Mesenchymal stem cell (in vitro differentiated cells and primary cell): ENCODE results near the gene EHD4.

Source experiments
- DNase-seq: peaks from one replicate; pipeline ENCODE4 v3.0.0-alpha.2; 2013
- H2AFZ ChIP-seq: one replicate; pipeline ENCODE4 v1.6.1; 2013; ENCODE audit warnings: low read depth, mild to moderate bottlenecking, control low read depth, inconsistent platforms, low read length, moderate library complexity
- H2AK5ac ChIP-seq: 2 replicates; pipeline ENCODE4 v1.6.1; 2013; ENCODE audit warnings: low read length, moderate library complexity, mild to moderate bottlenecking, inconsistent platforms; ENCODE audit not compliant: severe bottlenecking
- H2BK120ac ChIP-seq: one replicate; pipeline ENCODE4 v1.6.1; 2013; ENCODE audit warnings: low read depth, mild to moderate bottlenecking, inconsistent platforms, low read length, moderate library complexity
- H2BK12ac ChIP-seq, 2 experiments: one replicate each; pipeline ENCODE4 v1.6.1; 2013; ENCODE audit warnings: inconsistent platforms in 2 of 2, low read length in 2 of 2, mild to moderate bottlenecking in 2 of 2, moderate library complexity in 2 of 2, control low read depth in 1 of 2
- H2BK15ac ChIP-seq: one replicate; pipeline ENCODE4 v1.6.1; 2013; ENCODE audit warnings: mild to moderate bottlenecking, low read depth, inconsistent platforms; ENCODE audit not compliant: poor library complexity, severe bottlenecking
- H2BK5ac ChIP-seq: 2 replicates; pipeline ENCODE4 v1.6.1; 2013; ENCODE audit warnings: low read depth, mild to moderate bottlenecking, low read length, control low read depth, inconsistent platforms; ENCODE audit not compliant: poor library complexity, severe bottlenecking
- H3K14ac ChIP-seq, 2 experiments: one replicate each; pipeline ENCODE4 v1.6.1; 2013; ENCODE audit warnings: inconsistent platforms in 2 of 2, low read length in 2 of 2, control low read depth in 1 of 2, mild to moderate bottlenecking in 1 of 2, moderate library complexity in 1 of 2
- H3K18ac ChIP-seq, 2 experiments: one replicate each; pipeline ENCODE4 v1.6.1; 2013; ENCODE audit warnings: inconsistent platforms in 2 of 2, low read length in 2 of 2, control low read depth in 1 of 2, low read depth in 1 of 2, mild to moderate bottlenecking in 1 of 2
- H3K23ac ChIP-seq, 2 experiments: one replicate each; pipeline ENCODE4 v1.6.1; 2013; ENCODE audit warnings: inconsistent platforms in 2 of 2, low read length in 2 of 2, mild to moderate bottlenecking in 2 of 2, moderate library complexity in 2 of 2, control low read depth in 1 of 2
- H3K27ac ChIP-seq: 2 replicates; pipeline ENCODE4 v1.5.1; 2013; ENCODE audit warnings: mild to moderate bottlenecking, moderate library complexity, low read length, control low read depth, inconsistent platforms; ENCODE audit not compliant: poor library complexity, severe bottlenecking
- H3K27me3 ChIP-seq, 2 experiments: 2 replicates each; pipeline versions ENCODE4 v1.6.1 to v1.7.0; 2013; ENCODE audit warnings: low read length in 2 of 2, mild to moderate bottlenecking in 2 of 2, moderate library complexity in 2 of 2, control low read depth in 1 of 2, inconsistent platforms in 1 of 2; ENCODE audit not compliant: control insufficient read depth in 1 of 2, insufficient read depth in 1 of 2
- H3K36me3 ChIP-seq, 2 experiments: 2 replicates each; pipeline versions ENCODE4 v1.6.1 to v1.7.0; 2013; ENCODE audit warnings: low read length in 2 of 2, control low read depth in 1 of 2, inconsistent platforms in 1 of 2, low read depth in 1 of 2, mild to moderate bottlenecking in 1 of 2; ENCODE audit not compliant: insufficient read depth in 2 of 2, control insufficient read depth in 1 of 2
- H3K4ac ChIP-seq, 2 experiments: one replicate each; pipeline ENCODE4 v1.6.1; 2013; ENCODE audit warnings: inconsistent platforms in 2 of 2, low read length in 2 of 2, mild to moderate bottlenecking in 2 of 2, moderate library complexity in 2 of 2, control low read depth in 1 of 2, low read depth in 1 of 2
- H3K4me1 ChIP-seq: 2 replicates; pipeline ENCODE4 v1.6.1; 2013; ENCODE audit warnings: low read depth, low read length, control low read depth; ENCODE audit not compliant: control insufficient read depth, insufficient read depth
- H3K4me2 ChIP-seq: 2 replicates; pipeline ENCODE4 v1.6.1; 2013; ENCODE audit warnings: low read length, mild to moderate bottlenecking, inconsistent platforms; ENCODE audit not compliant: poor library complexity, severe bottlenecking
- H3K4me3 ChIP-seq, 2 experiments: 2 replicates each; pipeline versions ENCODE4 v1.5.1 to v1.7.0; 2013; ENCODE audit warnings: low read length in 2 of 2, mild to moderate bottlenecking in 2 of 2, control low read depth in 1 of 2, low read depth in 1 of 2; ENCODE audit not compliant: insufficient read depth in 1 of 2
- H3K79me1 ChIP-seq: replicated peaks from 2 replicates; pipeline ENCODE4 v1.6.1; 2013; ENCODE audit warnings: mild to moderate bottlenecking, control low read depth, low read length, inconsistent platforms; ENCODE audit not compliant: poor library complexity, severe bottlenecking
- H3K9ac ChIP-seq: 2 replicates; pipeline ENCODE4 v1.7.0; 2013; ENCODE audit warnings: mild to moderate bottlenecking, low read length, moderate library complexity
- H3K9me3 ChIP-seq: 2 replicates; pipeline ENCODE4 v1.7.0; 2013; ENCODE audit warnings: mild to moderate bottlenecking, low read length; ENCODE audit not compliant: control insufficient read depth
- H4K8ac ChIP-seq: one replicate; pipeline ENCODE4 v1.6.1; 2013; ENCODE audit warnings: inconsistent platforms, mild to moderate bottlenecking, low read length, moderate library complexity
- H4K91ac ChIP-seq: one replicate; pipeline ENCODE4 v1.6.1; 2013; ENCODE audit warnings: mild to moderate bottlenecking, low read length, inconsistent platforms
- WGBS: methylation state at CpG from one replicate; pipeline ENCODE4 v1.1.7; 2013; ENCODE audit warnings: mixed read lengths; 5-methylcytosine and 5-hydroxymethylcytosine counted together

The EHD4 gene

DNA sequence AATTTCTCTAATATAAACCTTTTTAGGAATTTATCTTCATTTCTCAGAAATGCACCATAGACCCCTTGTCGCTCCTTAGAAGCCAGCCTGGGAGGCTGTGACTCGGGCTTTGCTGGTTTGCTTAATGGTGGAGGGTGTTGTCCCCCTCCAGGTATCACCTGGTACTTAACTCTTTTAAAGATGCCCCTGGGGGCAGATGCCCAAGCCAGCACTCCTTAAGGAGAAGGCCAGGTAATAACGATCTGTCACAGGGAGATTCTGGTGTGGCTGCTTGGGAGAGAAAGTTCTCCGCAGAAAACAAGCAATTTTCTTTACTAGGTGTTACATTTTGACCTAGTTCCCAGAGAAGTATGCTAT is 22.3 kb downstream of the EHD4 start:
- H3K9me3 ChIP-seq = no peaks in the 10 kb centered on the region

DNA sequence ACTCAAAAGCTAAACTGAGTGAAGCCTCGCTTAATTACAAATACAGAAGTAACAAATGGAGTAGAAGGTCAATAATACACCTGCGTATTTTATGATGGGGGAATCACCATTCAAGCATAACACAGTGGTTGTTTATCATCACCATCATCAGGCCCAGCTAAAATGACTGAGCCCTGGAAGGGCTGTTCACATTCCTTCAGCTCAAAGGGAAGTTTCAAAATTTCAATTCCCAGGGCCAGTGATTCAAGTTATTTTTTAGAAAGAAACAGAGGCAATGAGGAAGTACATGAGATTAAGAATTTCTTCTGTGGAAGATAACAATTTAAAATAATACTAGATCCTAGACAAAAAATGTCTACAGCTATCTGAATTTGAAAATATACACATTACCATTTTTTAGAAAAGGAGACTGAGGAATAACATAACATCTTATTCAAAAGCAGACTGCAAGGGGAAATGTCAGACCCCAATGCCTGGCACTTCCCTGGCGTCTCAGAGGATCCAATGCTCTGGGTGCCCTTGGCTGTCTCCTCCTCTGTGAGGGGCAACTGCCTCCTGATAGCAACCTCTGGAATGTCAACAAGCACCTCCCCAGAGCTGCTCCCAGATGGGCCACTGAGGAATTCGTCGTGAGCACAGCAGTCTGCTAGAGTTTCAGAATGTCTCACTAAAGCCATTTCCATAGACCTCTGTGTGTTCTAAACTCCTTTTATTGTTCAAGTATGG is 22.8 kb downstream of the EHD4 start:
- H2BK5ac ChIP-seq = no peak overlapping the region
- H3K4me1 ChIP-seq = peaks cover 39% of the 10 kb centered on the region
- peak overlapping the region; percentile 91 for H2AK5ac ChIP-seq
- 82% methylated on average over 3 of the region's 5 CpGs for WGBS
- H3K4me2 ChIP-seq = peak overlapping the region; percentile 38
- peak overlapping the region in 1 of 2 experiments; percentile 9 for H3K4me3 ChIP-seq
- peak overlapping the region; percentile 51 for H4K8ac ChIP-seq
- no peaks in the 10 kb centered on the region for H3K9me3 ChIP-seq
- H3K18ac ChIP-seq = no peak overlapping the region
- no peak overlapping the region for H2BK15ac ChIP-seq
- peaks cover 14% of the 10 kb centered on the region for H3K79me1 ChIP-seq
- peaks cover 20 to 36% of the 10 kb centered on the region in 2 experiments for H3K36me3 ChIP-seq
- no peak overlapping the region for H3K4ac ChIP-seq
- H3K23ac ChIP-seq = no peak overlapping the region
- DNase-seq = no peak
- H2AFZ ChIP-seq = no peak overlapping the region
- H4K91ac ChIP-seq = no peak overlapping the region
- H2BK12ac ChIP-seq = no peak overlapping the region
- no peaks in the 10 kb centered on the region for H3K27me3 ChIP-seq
- peak overlapping the region; percentile 81 for H3K27ac ChIP-seq
- no peak overlapping the region for H3K14ac ChIP-seq
- no peak overlapping the region for H2BK120ac ChIP-seq
- peak overlapping the region; percentile 52 for H3K9ac ChIP-seq

More for the DNA sequence above, 22.3 kb downstream of the EHD4 start:
- H2AK5ac ChIP-seq = peak overlapping the region; percentile 72
- H3K23ac ChIP-seq = no peak overlapping the region
- no peak overlapping the region for H3K4ac ChIP-seq
- peak overlapping the region; percentile 45 for H2BK120ac ChIP-seq
- no peak overlapping the region for H4K8ac ChIP-seq
- peak overlapping the region; percentile 52 for H3K9ac ChIP-seq
- no peak overlapping the region for H2BK15ac ChIP-seq
- H3K4me2 ChIP-seq = no peak overlapping the region
- 93% methylated on average over 4 of the region's 4 CpGs for WGBS
- peaks cover 20 to 37% of the 10 kb centered on the region in 2 experiments for H3K36me3 ChIP-seq
- no peak overlapping the region for H3K4me3 ChIP-seq
- H4K91ac ChIP-seq = no peak overlapping the region
- no peak overlapping the region for H2AFZ ChIP-seq
- no peak overlapping the region for H3K14ac ChIP-seq
- H3K18ac ChIP-seq = peak overlapping the region; percentile 14 to 16
- no peak for DNase-seq
- no peak overlapping the region for H2BK12ac ChIP-seq
- peak overlapping the region; percentile 81 for H3K27ac ChIP-seq
- H3K79me1 ChIP-seq = peaks cover 14% of the 10 kb centered on the region
- H3K4me1 ChIP-seq = peaks cover 38% of the 10 kb centered on the region
- no peaks in the 10 kb centered on the region for H3K27me3 ChIP-seq
- H2BK5ac ChIP-seq = peak overlapping the region; percentile 20

DNA sequence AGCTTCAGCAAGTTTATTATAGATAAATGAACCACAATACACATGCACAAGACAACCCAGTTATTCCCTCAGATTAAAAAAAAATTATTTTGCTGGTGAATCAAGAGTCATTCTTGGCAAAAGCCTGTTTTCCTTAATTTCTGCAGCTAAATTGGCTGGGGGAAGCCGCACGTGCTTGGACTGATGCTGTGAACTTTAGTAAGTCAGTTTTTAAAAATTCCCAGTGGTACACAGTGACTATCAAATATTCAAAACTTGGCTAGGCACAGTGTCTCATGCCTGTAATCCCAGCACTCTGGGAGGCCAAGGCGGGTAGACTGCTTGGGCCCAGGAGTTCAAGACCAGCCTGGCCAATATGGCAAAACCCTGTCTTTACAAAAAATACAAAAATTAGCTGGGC is 23.9 kb downstream of the EHD4 start:
- H3K9ac ChIP-seq = no peak overlapping the region
- peaks cover 43% of the 10 kb centered on the region for H3K4me1 ChIP-seq
- H3K23ac ChIP-seq = no peak overlapping the region
- H3K27ac ChIP-seq = peak overlapping the region; percentile 22
- H4K8ac ChIP-seq = no peak overlapping the region
- no peak overlapping the region for H2BK12ac ChIP-seq
- no peak overlapping the region for H4K91ac ChIP-seq
- no peak overlapping the region for H3K4me2 ChIP-seq
- no peak overlapping the region for H2BK5ac ChIP-seq
- no peaks in the 10 kb centered on the region for H3K27me3 ChIP-seq
- no peaks in the 10 kb centered on the region for H3K9me3 ChIP-seq
- peak overlapping the region; percentile 79 for H2AK5ac ChIP-seq
- no peak overlapping the region for H3K4ac ChIP-seq
- no peak overlapping the region for H3K14ac ChIP-seq
- H3K4me3 ChIP-seq = no peak overlapping the region
- WGBS = 96% methylated on average over 3 of the region's 3 CpGs
- H3K36me3 ChIP-seq = peaks cover 16 to 33% of the 10 kb centered on the region in 2 experiments
- H3K79me1 ChIP-seq = peaks cover 13% of the 10 kb centered on the region
- DNase-seq = no peak
- H2BK120ac ChIP-seq = no peak overlapping the region
- H2BK15ac ChIP-seq = no peak overlapping the region
- H3K18ac ChIP-seq = no peak overlapping the region
- H2AFZ ChIP-seq = no peak overlapping the region

DNA sequence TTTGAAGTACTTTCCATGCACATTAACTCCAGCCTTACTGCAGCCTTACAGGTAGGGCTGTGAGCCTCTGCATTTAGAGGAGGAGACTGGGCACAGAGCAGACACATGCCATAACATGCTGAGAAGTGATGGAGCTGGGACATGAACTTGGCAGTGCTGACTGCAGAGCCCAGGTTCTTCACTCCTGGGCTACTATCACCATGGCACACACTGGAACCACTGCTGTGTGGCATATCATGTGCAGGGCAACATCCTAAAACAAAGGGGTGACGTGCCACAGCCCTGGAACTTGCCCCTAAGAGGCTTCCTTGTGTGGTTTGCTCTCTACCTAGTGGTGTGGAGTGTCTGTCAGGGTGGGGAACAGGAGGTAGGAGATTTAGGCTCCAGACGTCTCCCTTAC is 25.4 kb downstream of the EHD4 start:
- peak overlapping the region in 1 of 2 experiments; percentile 3 for H3K18ac ChIP-seq
- H3K4me3 ChIP-seq = no peak overlapping the region
- H2BK15ac ChIP-seq = no peak overlapping the region
- H3K4me2 ChIP-seq = no peak overlapping the region
- H3K4ac ChIP-seq = peak overlapping the region in 1 of 2 experiments; percentile 5
- peak overlapping the region; percentile 93 for H2AK5ac ChIP-seq
- H2BK12ac ChIP-seq = peak overlapping the region; percentile 1 to 27
- H3K79me1 ChIP-seq = peaks cover 5% of the 10 kb centered on the region
- no peak overlapping the region for H2AFZ ChIP-seq
- DNase-seq = no peak
- peaks cover 5 to 30% of the 10 kb centered on the region in 2 experiments for H3K36me3 ChIP-seq
- peak overlapping the region; percentile 40 for H3K27ac ChIP-seq
- H3K14ac ChIP-seq = peak overlapping the region in 1 of 2 experiments; percentile 35
- no peaks in the 10 kb centered on the region for H3K9me3 ChIP-seq
- 83% methylated on average over 2 of the region's 2 CpGs for WGBS
- H3K4me1 ChIP-seq = peaks cover 56% of the 10 kb centered on the region
- H4K91ac ChIP-seq = peak overlapping the region; percentile 30
- no peak overlapping the region for H2BK5ac ChIP-seq
- H4K8ac ChIP-seq = no peak overlapping the region
- no peak overlapping the region for H2BK120ac ChIP-seq
- no peak overlapping the region for H3K23ac ChIP-seq
- H3K27me3 ChIP-seq = no peaks in the 10 kb centered on the region
- no peak overlapping the region for H3K9ac ChIP-seq
